Stimulated activated CD4-positive, alpha-beta T cell treated with anti-CD3 and anti-CD28 coated beads, Interleukin-1b, Interleukin-23, amount 100 ng/mL, for 4 hours (primary cell): ENCODE measurements around the gene ZIM2.
"Not testable (repeated sequence)": the region's sequence is repeated elsewhere in the genome, so short reads cannot be mapped to it uniquely, and the experiment has no call there.

ENCODE experiments used
- DNase-seq, 2 donors: peaks; one replicate each; pipeline ENCODE4 v3.0.0-alpha.2; 2020; ENCODE audit warnings: low read depth in 2 of 2

The ZIM2 gene

GRCh38 chr19:56840451-56841192 lies at the start of gene ZIM2, which contains the start of gene PEG3:
ZIM2 (minus strand) TSS chr19:56840726; CDS start chr19:56824277, 16,449 bp downstream.
PEG3 (minus strand) TSS chr19:56840726; CDS start chr19:56824655, 16,071 bp downstream.
- no peak for DNase-seq

GRCh38 chr19:56885173-56885985 lies 44.9 kb upstream of the ZIM2 start:
- no peak for DNase-seq

GRCh38 chr19:56884441-56884840 lies 43.9 kb upstream of the ZIM2 start:
- DNase-seq: no peak

DNA sequence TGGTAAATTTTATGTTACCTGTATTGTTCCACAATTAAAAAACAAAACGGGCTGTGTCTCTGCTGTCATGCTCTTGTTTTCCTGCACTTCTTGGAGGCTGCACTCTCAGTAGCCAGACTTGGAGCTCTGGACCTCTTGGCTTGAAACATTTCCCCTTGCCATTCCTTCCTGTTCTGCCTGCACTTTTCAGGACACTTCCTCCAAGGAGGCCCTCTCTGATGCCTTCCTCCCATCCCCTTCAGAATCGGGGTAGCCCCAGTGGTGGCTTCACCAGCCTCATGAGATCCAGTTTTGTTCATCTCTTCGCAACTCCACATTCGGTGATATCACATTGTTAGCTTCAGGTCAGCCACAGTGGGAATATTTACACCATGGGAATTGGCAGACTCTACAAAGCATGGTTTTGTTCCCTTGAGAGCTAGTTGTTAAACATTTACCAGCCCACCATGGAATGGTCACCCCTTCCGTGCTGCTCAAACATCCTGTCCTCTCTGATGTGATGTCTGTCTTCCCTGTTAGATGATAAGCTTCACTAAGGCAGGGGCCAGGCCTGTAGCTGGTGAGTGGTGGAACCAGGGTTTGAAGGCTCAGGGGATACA lies 40.2 kb upstream of the ZIM2 start:
- DNase-seq: no peak

GRCh38 chr19:56877069-56877715 lies 36.7 kb upstream of the ZIM2 start:
- no peak for DNase-seq

GRCh38 chr19:56875717-56876116 lies 35.2 kb upstream of the ZIM2 start:
- DNase-seq: no peak

- no peak for DNase-seq
Observed at GRCh38 chr19:56874530-56874929, 34.0 kb upstream of the ZIM2 start.

GRCh38 chr19:56873493-56873892 lies 33.0 kb upstream of the ZIM2 start:
- no peak for DNase-seq

- no peak for DNase-seq
Observed at GRCh38 chr19:56869886-56870285, 29.4 kb upstream of the ZIM2 start.

DNA sequence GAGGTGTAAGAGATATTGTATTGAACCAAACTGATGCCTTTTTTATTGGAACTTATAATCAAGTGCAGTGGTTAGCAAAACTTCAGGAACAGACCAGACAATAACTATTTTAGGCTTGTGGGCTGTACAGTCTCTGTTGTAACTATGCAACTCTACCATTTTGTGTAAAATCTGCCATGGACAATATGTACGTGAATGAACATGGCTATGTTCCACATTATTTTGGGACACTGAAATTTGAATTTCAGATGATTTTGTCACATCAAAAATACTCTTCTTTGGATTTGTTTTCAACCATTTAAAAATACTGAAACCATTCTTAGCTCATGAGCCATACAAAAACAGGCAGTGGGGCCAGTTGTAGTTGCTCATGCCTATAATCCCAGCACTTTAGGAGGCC lies 27.9 kb upstream of the ZIM2 start:
- DNase-seq: no peak

DNA sequence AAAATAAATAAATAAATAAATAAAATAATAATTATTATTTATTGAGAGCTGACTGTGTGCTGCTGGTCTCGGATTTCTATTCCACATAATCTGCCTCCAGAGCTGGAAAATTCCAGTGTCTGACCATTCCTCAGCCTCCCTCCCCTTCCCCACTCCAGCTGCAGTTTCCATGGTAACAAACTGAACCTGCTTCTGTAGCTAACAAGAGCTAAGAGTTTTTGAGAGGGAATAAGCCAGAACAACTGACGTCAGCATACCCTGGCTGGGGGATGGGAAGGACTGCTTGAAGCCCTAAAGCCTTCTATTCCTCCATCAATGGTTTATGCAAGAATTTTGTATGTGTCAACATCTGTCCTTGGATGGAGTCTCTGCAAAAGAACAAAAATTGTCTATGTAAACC lies 26.0 kb upstream of the ZIM2 start:
- DNase-seq: no peak

DNA sequence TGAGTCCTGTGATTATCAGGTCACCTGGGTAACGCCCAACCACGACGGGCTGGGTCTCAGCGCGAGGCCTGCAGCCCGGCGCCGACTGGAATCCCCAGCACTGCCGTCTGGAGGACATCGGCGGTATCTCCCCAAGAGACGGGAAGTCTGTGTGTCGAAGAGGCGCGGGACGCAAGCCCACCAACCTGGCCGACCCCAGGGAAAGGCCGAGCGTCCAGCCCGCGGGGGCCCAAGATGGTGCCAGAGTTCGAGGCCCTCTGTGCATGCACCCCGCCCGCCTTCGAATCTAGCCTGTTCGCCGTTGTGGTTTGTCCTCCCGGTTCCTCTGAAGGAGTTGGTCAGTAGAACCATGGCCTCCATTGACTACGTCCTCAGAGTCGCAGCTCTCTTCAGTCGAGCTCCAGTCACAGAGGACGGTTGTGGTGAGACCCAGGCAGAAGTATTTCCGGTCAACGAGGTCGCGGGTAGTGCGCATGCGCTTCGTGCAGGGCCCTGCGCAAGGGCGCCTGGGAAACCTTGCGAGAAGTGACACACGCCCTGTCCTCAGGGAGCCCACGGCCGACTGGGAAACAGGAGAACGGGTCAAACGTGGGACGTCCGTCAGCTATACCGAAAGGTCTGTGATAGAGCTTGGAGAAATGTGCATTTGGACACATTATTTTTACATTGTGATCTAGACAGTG lies 24.1 kb upstream of the ZIM2 start:
- DNase-seq: no peak

DNA sequence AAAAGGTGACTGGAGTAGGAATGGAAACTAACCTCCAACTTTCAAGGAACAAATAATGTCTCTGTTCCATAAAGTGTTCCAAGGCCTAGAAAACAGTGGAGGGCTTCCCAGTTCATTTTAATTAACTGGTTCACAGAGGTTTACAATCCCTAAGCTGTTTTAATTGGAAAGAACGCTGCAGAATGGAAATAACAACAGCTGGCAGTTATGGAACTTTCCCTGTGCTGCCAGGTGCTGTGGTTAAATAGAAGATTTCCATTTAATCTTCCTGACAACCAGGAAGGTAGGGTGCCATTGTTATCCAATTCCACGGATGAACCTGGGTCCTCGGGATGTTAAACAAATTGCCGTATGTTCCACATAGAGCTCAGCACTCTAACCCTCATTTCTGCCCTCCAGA lies 22.2 kb upstream of the ZIM2 start:
- no peak for DNase-seq

DNA sequence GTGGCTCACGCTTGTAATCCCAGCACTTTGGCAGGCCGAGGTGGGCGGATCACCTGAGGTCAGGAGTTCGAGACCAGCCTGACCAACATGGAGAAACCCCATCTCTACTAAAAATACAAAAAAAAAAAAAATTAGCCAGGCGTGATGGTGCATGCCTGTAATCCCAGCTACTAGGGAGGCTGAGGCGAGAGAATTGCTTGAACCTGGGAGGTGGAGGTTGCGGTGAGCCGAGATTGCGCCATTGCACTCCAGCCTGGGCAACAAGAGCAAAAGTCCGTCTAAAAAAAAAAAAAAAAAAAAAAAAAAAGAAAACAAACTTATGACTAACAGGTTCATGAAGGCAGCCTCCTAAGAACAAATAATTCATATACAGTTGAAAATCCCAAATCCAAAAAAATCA lies 19.9 kb upstream of the ZIM2 start:
- DNase-seq: not testable (repeated sequence)

- DNase-seq: no peak
Observed at GRCh38 chr19:56858026-56858425, 17.5 kb upstream of the ZIM2 start.

GRCh38 chr19:56856822-56857221 lies 16.3 kb upstream of the ZIM2 start:
- DNase-seq: no peak

DNA sequence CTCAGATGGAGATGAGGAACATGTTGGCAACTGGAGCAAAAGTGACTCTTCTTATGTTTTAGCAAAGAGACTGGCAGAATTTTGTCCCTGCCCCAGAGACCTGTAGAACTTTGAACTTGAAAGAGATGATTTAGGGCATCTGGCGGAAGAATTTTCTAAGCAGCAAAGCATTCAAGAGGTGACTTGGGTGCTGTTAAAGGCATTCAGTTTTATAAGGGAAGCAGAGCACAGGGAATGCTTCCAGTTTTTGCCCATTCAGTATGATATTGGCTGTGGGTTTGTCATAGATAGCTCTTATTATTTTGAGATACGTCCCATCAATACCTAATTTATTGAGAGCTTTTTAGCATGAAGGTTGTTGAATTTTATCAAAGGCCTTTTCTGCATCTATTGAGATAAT lies 11.8 kb upstream of the ZIM2 start:
- not testable (repeated sequence) for DNase-seq

GRCh38 chr19:56848166-56848565 lies 7.6 kb upstream of the ZIM2 start:
- no peak for DNase-seq

DNA sequence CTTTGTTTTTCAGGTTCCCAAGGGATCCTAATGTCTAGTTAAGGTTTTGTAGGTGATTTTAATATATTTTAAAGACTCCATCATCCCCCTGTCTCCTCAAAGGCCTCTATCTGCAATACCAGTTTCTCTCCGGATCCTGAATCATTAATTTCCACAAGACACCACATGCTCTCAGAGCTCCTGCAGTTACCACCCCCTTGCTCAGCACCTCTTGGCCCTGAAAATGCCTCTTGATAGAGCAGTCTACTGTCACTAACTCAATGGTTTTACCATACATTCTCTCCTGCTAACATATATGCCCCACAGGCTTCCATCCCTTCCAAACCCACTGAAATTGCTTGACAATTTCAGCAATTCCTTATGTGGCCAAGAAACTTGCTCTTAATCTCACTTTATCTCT lies 1.9 kb upstream of the ZIM2 start:
- DNase-seq: no peak

DNA sequence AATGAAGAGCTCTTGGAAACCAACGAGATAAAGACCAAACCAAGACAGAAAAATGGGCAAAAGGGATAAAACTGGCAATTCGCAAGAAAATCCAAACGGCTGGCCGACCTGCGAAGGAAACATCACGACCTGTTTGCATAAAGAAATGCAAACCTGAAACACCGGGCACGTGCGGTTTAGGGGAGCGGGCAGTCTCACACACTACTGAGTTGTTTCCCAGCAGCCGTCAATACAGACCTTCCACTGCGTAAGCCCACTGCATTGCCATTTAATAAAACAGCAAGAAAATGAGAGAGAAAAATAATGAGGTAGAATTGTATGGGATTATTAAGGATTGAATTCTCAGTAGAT lies 642 bp upstream of the ZIM2 start:
- no peak for DNase-seq

DNA sequence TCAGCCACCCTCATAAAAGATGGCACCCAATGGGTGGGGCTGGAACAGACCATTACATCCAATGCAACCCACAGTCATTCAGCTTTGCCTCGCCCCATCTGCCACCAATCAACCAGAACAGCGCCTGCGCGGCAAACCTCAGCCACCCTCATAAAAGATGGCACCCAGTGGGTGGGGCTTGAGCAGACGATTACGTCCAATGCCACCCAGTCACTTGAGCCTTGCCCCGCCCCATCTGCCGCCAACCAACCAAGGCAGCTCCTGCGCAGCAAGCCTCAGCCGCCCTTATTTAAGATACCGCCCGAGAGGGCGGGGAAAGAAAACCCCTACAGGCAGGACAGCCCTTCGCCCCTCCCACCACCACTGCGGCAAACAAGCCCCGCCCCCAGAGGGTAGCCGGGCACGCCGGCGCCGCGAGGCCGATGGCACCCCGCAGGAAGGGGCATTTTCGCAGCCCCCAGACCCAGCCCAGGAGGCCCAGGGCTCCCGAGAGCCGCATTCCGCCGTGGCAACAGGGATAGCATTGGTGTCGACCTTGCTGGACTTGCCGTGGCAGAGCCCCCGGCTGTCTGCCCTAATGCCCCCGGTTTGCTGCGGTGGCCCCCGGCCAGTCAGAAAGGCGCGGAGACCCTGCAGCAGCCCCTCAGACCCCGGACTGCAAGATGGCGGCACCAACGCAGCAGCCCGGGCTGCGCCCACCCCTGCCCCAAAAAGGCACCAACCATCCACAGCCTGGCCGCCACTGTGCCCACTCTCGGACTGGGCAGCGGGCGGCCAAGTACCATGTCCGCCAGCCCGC lies 675 bp downstream of the ZIM2 start:
- DNase-seq: no peak
